HCT116 (cell line): ENCODE results near the gene PFDN2. TPM values are rescaled to one million over a fixed set of nuclear protein-coding genes. Genes with fewer than 3 reads are reported as not detected.

Source experiments
- ATAC-seq: fragments of 200-7000 bp; cut with Tn5 transposase; 2 replicates; pipeline ENCODE4 v1.9.1; 2020; ENCODE audit warnings: mild to moderate bottlenecking, moderate library complexity
- BruUV-seq: library from RNA; stranded (reverse); fragments of 400-500 nt; replicated peaks from 2 replicates; lab custom pipeline; 2021; lab: Mats Ljungman, UMichigan
- CTCF ChIA-PET: fragments of 300-600 bp; sonication (Branson Sonifier 250); formaldehyde crosslinking; loops from one replicate; lab custom pipeline; 2021; ENCODE audit warnings: antibody characterized with exemption; lab: Charles Lee
- POLR2A ChIA-PET: fragments of 300-600, 350-600 bp; sonication (Branson Sonifier 250); formaldehyde crosslinking; loops from one replicate; lab custom pipeline; 2021; ENCODE audit warnings: antibody characterized with exemption; lab: Charles Lee
- RAD21 ChIA-PET, 2 experiments: fragments of 300-600 bp; sonication (Branson Sonifier 250); formaldehyde crosslinking; loops; one replicate each; lab custom pipeline; 2023; ENCODE audit warnings: low total read pairs in 2 of 2; ENCODE audit not compliant: uncharacterized antibody in 2 of 2, unreplicated experiment in 2 of 2, low non-redundant PET in 1 of 2; lab: Charles Lee
- DNase-seq: peaks from one replicate; pipeline ENCODE4 v3.0.0-alpha.2; 2010; ENCODE audit warnings: low read depth, low spot score
- H2AFZ ChIP-seq: fragments of 200-600 bp; shearing (Covaris generic), sonication (generic); 2 replicates; pipeline ENCODE4 v1.6.1; 2017; ENCODE audit warnings: low read depth, mixed run types, mixed read lengths, antibody characterized with exemption, low read length; ENCODE audit not compliant: poor library complexity, severe bottlenecking
- H3K27ac ChIP-seq: 2 replicates; pipeline ENCODE4 v1.5.1; 2012; ENCODE audit warnings: low read depth, low read length
- H3K27me3 ChIP-seq: fragments of 200-600 bp; sonication (generic); 2 replicates; pipeline ENCODE4 v1.6.1; 2016; ENCODE audit warnings: mixed run types, low read length, mixed read lengths; ENCODE audit not compliant: insufficient read depth
- H3K36me3 ChIP-seq, 2 experiments: fragments of 200-500 bp in 1 of 2; fragments of 200-600 bp in 1 of 2; sonication (Bioruptor generic) in 1 of 2; sonication (generic) in 1 of 2; 2 replicates each; pipeline versions ENCODE4 v1.5.1 to v1.6.1; 2014 to 2016; ENCODE audit warnings: low read length in 2 of 2, inconsistent platforms in 1 of 2, mixed read lengths in 1 of 2, mixed run types in 1 of 2; ENCODE audit not compliant: insufficient read depth in 2 of 2, control insufficient read depth in 1 of 2
- H3K4me1 ChIP-seq, 2 experiments: fragments of 200-600 bp in 1 of 2; sonication (generic) in 1 of 2; 2 replicates each; pipeline versions ENCODE4 v1.5.1 to v1.6.1; 2012 to 2017; ENCODE audit warnings: low read length in 2 of 2, inconsistent platforms in 1 of 2, mild to moderate bottlenecking in 1 of 2, mixed read lengths in 1 of 2, mixed run types in 1 of 2, moderate library complexity in 1 of 2; ENCODE audit not compliant: insufficient read depth in 2 of 2, control insufficient read depth in 1 of 2
- H3K4me2 ChIP-seq: fragments of 200-600 bp; sonication (generic); 2 replicates; pipeline ENCODE4 v1.6.1; 2017; ENCODE audit warnings: mixed run types, low read length, mixed read lengths
- H3K4me3 ChIP-seq, 2 experiments: fragments of 200-600 bp in 1 of 2; sonication (generic) in 1 of 2; replicated peaks in 1 of 2; 2 replicates each; pipeline ENCODE4 v1.5.1; 2011 to 2016; ENCODE audit warnings: low read length in 2 of 2, control low read depth in 1 of 2, low read depth in 1 of 2, mild to moderate bottlenecking in 1 of 2, mixed read lengths in 1 of 2, mixed run types in 1 of 2
- H3K79me2 ChIP-seq: fragments of 200-600 bp; sonication (generic); 2 replicates; pipeline ENCODE4 v1.6.1; 2017; ENCODE audit warnings: mild to moderate bottlenecking, mixed run types, low read length, moderate library complexity, mixed read lengths; ENCODE audit not compliant: insufficient read depth
- H3K9ac ChIP-seq: fragments of 200-600 bp; sonication (generic); 2 replicates; pipeline ENCODE4 v1.6.1; 2016; ENCODE audit warnings: low read length, mixed read lengths
- H3K9me2 ChIP-seq: fragments of 200-600 bp; sonication (generic), shearing (Covaris generic); 2 replicates; pipeline ENCODE4 v1.6.1; 2017; ENCODE audit warnings: mixed run types, mild to moderate bottlenecking, moderate library complexity; ENCODE audit not compliant: insufficient read depth
- H3K9me3 ChIP-seq, 2 experiments: fragments of 200-500 bp in 1 of 2; fragments of 200-600 bp in 1 of 2; sonication (Bioruptor generic) in 1 of 2; sonication (generic) in 1 of 2; 2 replicates each; pipeline ENCODE4 v1.6.1; 2014 to 2017; ENCODE audit warnings: low read length in 2 of 2, mixed read lengths in 2 of 2, inconsistent platforms in 1 of 2, low read depth in 1 of 2, mild to moderate bottlenecking in 1 of 2, mixed run types in 1 of 2, moderate library complexity in 1 of 2; ENCODE audit not compliant: control insufficient read depth in 1 of 2, insufficient read depth in 1 of 2
- H4K20me1 ChIP-seq: fragments of 200-600 bp; sonication (generic), shearing (Covaris generic); 2 replicates; pipeline ENCODE4 v1.6.1; 2017; ENCODE audit warnings: mixed run types, mild to moderate bottlenecking, moderate library complexity; ENCODE audit not compliant: insufficient read depth
- JUND ChIP-seq: IDR thresholded peaks from 2 replicates; pipeline ENCODE4 v1.6.1; 2012
- POLR2A ChIP-seq: IDR thresholded peaks from 2 replicates; pipeline ENCODE4 v1.7.0; 2011; ENCODE audit warnings: borderline replicate concordance; ENCODE audit not compliant: insufficient read depth, insufficient read length; ENCODE audit errors: extremely low read depth
- RAD21 ChIP-seq: IDR thresholded peaks from 2 replicates; pipeline ENCODE4 v1.6.1; 2012; ENCODE audit warnings: low read depth, mild to moderate bottlenecking
- intact Hi-C: fragments of 100-400 bp; cut with micrococcal nuclease; formaldehyde crosslinking; loops from 2 replicates; pipeline ENCODE4 v1.10.0; 2022
- total RNA-seq: library from RNA; stranded (reverse); gene quantifications from one replicate; pipeline ENCODE4 v1.2.1, GENCODE V29; 2021; ENCODE audit not compliant: unreplicated experiment
- TF ChIP-seq, protein P1 (sequence below), 3 experiments: fragments of 200-600 bp in 1 of 3; sonication (generic) in 1 of 3; IDR thresholded peaks in 2 of 3; conservative IDR thresholded peaks in 1 of 3; 2 replicates each; pipeline ENCODE4 v1.5.1; 2012 to 2017; ENCODE audit warnings: low read depth in 2 of 3, low read length in 2 of 3, antibody characterized with exemption in 1 of 3, borderline replicate concordance in 1 of 3, control low read depth in 1 of 3, mild to moderate bottlenecking in 1 of 3, mixed read lengths in 1 of 3, mixed run types in 1 of 3, moderate library complexity in 1 of 3; ENCODE audit not compliant: insufficient read depth in 1 of 3
- TF ChIP-seq, protein P2 (sequence below): IDR thresholded peaks from 2 replicates; pipeline ENCODE4 v1.6.1; 2012

Gene PFDN2
- total RNA-seq, 1 experiment from 2014 or later, result 179 TPM

DNA sequence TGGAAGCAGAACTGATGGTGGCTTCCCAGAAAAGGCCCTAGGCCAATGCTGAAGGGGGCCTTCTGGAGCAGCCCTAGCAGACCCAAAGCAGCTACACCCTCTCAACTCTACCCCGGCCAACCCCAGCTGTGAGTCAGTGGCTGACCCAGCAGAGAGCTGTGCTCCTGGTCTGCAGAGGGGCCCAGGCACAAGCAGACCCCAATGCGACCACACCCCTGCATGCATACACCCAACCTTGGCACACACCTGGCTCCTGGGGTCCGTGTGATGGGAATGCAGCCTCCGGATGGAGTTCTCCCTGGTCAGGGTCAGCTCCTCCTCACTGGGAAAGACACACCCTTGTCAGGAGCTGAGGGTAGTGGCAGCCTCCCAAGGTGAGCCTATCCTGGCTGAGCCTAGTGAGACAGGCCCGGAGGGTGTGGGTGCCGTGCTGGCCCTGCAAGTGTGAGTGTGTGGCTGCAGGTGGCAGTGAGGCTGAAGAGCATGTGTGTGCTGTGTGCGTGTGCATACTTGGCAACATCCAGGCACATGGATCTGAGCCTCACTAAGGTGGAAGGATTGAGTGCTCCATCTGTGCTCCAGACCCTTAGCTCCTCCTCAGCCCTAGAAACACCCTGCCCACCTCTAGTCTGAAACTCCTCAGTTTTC, 44.2 kb downstream of the PFDN2 start:
- peaks cover 0 to 42% of the 10 kb centered on the region in 2 experiments; a peak in 2 of 4 replicates for H3K4me1 ChIP-seq
- ChIA-PET CTCF (interaction anchor here (1.0 to 1.1 kb wide), 2 partner anchors 11 to 24 kb away, joined by 3 read pairs; no protein-coding TSS in a partner anchor), POLR2A (interaction anchor here (1.0 to 1.2 kb wide), 2 partner anchors 9 to 44 kb away, joined by 3 to 4 read pairs; partner anchors contain the start of genes NIT1 and PFDN2), RAD21 (interaction anchor here in 1 of 2 experiments (1.3 kb wide), 1 partner anchor 23 kb away, joined by 3 read pairs; no protein-coding TSS in a partner anchor)
- TF ChIP-seq, protein P1, sequence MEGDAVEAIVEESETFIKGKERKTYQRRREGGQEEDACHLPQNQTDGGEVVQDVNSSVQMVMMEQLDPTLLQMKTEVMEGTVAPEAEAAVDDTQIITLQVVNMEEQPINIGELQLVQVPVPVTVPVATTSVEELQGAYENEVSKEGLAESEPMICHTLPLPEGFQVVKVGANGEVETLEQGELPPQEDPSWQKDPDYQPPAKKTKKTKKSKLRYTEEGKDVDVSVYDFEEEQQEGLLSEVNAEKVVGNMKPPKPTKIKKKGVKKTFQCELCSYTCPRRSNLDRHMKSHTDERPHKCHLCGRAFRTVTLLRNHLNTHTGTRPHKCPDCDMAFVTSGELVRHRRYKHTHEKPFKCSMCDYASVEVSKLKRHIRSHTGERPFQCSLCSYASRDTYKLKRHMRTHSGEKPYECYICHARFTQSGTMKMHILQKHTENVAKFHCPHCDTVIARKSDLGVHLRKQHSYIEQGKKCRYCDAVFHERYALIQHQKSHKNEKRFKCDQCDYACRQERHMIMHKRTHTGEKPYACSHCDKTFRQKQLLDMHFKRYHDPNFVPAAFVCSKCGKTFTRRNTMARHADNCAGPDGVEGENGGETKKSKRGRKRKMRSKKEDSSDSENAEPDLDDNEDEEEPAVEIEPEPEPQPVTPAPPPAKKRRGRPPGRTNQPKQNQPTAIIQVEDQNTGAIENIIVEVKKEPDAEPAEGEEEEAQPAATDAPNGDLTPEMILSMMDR (IDR thresholded peaks at IDR 0.05 in 2 of 3, conservative IDR thresholded peaks at IDR 0.05 in 1 of 3; ENCODE audit: borderline replicate concordance in 1 of 3, insufficient read depth in 1 of 3, low read depth in 2 of 3, low read length in 2 of 3), result 0 out of 6 replicates have a peak, but pooled peaks of 1 of the 3 experiments have one; percentile 6
- TF ChIP-seq, protein P2, sequence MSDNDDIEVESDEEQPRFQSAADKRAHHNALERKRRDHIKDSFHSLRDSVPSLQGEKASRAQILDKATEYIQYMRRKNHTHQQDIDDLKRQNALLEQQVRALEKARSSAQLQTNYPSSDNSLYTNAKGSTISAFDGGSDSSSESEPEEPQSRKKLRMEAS, result peak; percentile 29; the same call in 1 of the 2 replicates
- TF ChIP-seq POLR2A, result no peak
- TF ChIP-seq RAD21, result peak; percentile 31
- TF ChIP-seq JUND, result no peak
- no peaks in the 10 kb centered on the region for H3K36me3 ChIP-seq
- H3K9me3 ChIP-seq, result no peaks in the 10 kb centered on the region
- H3K79me2 ChIP-seq, result no peaks in the 10 kb centered on the region
- no peak overlapping the region for H3K4me2 ChIP-seq
- H4K20me1 ChIP-seq, result no peaks in the 10 kb centered on the region
- H2AFZ ChIP-seq, result no peak overlapping the region
- DNase-seq, result no peak
- H3K27ac ChIP-seq, result no peak overlapping the region
- no TSS peak for BruUV-seq
- no peak overlapping the region for H3K4me3 ChIP-seq
- H3K9me2 ChIP-seq, result no peaks in the 10 kb centered on the region
- H3K9ac ChIP-seq, result no peak overlapping the region
- intact Hi-C loops, result no loop called here
- ATAC-seq, result peak; percentile 71
- H3K27me3 ChIP-seq, result no peaks in the 10 kb centered on the region
